ENCODE measurements around the gene TRAF6. TPM values are rescaled to one million over a fixed set of nuclear protein-coding genes. Genes with fewer than 3 reads are reported as not detected.

Gene TRAF6
- total RNA-seq, 5 donors from 2014 or later (not counting 1 experiment from before 2014, with no cell fraction given) = 17.3 to 26.0 (median 19.4) TPM

GRCh38 chr11:36540998-36541397, 30.9 kb upstream of the TRAF6 start:
- ChIA-PET CTCF (interaction anchor here in 1 of 2 donors (0.6 kb wide), 1 partner anchor 500 kb away, joined by 3 read pairs; no protein-coding TSS in a partner anchor), POLR2A (no interaction called here)
- H3K27ac ChIP-seq (ENCODE audit: low read length) = no peak overlapping the region
- peaks cover 0 to 8% of the 10 kb centered on the region in 2 experiments for H3K27me3 ChIP-seq (replicated peaks in 1 of 2; ENCODE audit: control insufficient read depth in 2 of 2, extremely low read depth in 1 of 2, insufficient read depth in 2 of 2, low read length in 1 of 2)
- no peak overlapping the region for H3K4me3 ChIP-seq (ENCODE audit: control insufficient read depth in 1 of 2, extremely low read depth in 1 of 2, low read length in 1 of 2)
- Mint-ChIP-seq H3K4me3 (no peak overlapping the region), H3K9me3 (no peaks in the 10 kb centered on the region), H3K27me3 (peaks cover 17 to 23% of the 10 kb centered on the region in 2 donors), H3K36me3 (no peaks in the 10 kb centered on the region), H3K4me1 (peaks cover 0 to 6% (median 4%) of the 10 kb centered on the region in 3 donors), H3K27ac (no peak overlapping the region)
- no peaks in the 10 kb centered on the region for H3K36me3 ChIP-seq (ENCODE audit: control insufficient read depth in 2 of 2, extremely low read depth in 1 of 2, insufficient read depth in 1 of 2, low read length in 1 of 2)
- ATAC-seq (replicated peaks in 1 of 4) = no peak
- no peaks in the 10 kb centered on the region for H3K4me1 ChIP-seq (ENCODE audit: control insufficient read depth in 1 of 2, extremely low read depth in 1 of 2, insufficient read depth in 2 of 2, low read length in 2 of 2)
- WGBS (ENCODE audit: insufficient coverage) = 33% methylated on average over 4 of the region's 6 CpGs
- H3K9me3 ChIP-seq = no peaks in the 10 kb centered on the region
- peak in 7 of 35 experiments; percentile 1 to 37 (median 7) for DNase-seq

DNA sequence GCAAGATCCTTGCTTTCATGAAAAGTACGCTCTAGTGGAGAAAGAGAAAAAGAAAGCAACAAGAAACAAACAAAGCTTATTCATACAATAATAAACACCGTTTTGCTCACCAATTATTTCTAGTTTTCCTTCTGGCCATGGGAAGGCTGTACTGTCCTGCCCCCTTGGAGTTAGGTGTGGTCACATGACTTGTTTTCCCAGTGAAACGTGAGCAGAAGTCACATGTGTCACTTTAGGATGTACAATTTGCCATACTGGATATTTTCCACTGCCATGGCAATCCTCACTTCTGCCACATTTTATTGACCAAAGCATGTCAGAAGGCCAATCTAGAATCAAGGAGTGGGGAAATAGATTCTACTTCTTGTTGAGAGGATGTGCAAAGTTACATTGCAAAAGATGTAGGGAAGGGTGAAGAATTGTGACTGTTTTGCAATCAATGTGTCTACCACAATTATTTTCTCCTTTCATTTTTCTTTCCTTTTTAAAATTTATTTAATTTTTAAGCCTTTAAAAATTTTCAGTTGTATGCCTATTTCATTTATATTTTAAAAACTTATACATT, 24.3 kb upstream of the TRAF6 start:
- no CpG with 5 or more reads among the region's 3 CpGs for WGBS (ENCODE audit: insufficient coverage)
- Mint-ChIP-seq H3K4me3 (no peak overlapping the region), H3K36me3 (no peaks in the 10 kb centered on the region), H3K27ac (no peak overlapping the region), H3K4me1 (no peaks in the 10 kb centered on the region), H3K27me3 (peaks cover 3% of the 10 kb centered on the region in 2 donors), H3K9me3 (no peaks in the 10 kb centered on the region)
- ATAC-seq (replicated peaks in 1 of 4) (no peak), DNase-seq (no peak)
- POLR2A ChIA-PET = no interaction called here
- CTCF ChIA-PET = interaction anchor here in 1 of 2 donors (0.5 kb wide), 1 partner anchor 1047 kb away, joined by 4 read pairs; no protein-coding TSS in a partner anchor
- no peak overlapping the region for H3K27ac ChIP-seq (ENCODE audit: low read length)
- H3K27me3 ChIP-seq (replicated peaks in 1 of 2; ENCODE audit: control insufficient read depth in 2 of 2, extremely low read depth in 1 of 2, insufficient read depth in 2 of 2, low read length in 1 of 2) = no peaks in the 10 kb centered on the region
- no peaks in the 10 kb centered on the region for H3K36me3 ChIP-seq (ENCODE audit: control insufficient read depth in 2 of 2, extremely low read depth in 1 of 2, insufficient read depth in 1 of 2, low read length in 1 of 2)
- no peak overlapping the region for H3K4me3 ChIP-seq (ENCODE audit: control insufficient read depth in 1 of 2, extremely low read depth in 1 of 2, low read length in 1 of 2)
- H3K9me3 ChIP-seq = no peaks in the 10 kb centered on the region
- H3K4me1 ChIP-seq (ENCODE audit: control insufficient read depth in 1 of 2, extremely low read depth in 1 of 2, insufficient read depth in 2 of 2, low read length in 2 of 2) = no peaks in the 10 kb centered on the region

GRCh38 chr11:36532941-36533601, 23.0 kb upstream of the TRAF6 start:
- no peak for ATAC-seq (replicated peaks in 1 of 4)
- Histone ChIP-seq H3K9me3 (no peaks in the 10 kb centered on the region), H3K27ac (ENCODE audit: low read length) (no peak overlapping the region), H3K4me1 (ENCODE audit: control insufficient read depth in 1 of 2, extremely low read depth in 1 of 2, insufficient read depth in 2 of 2, low read length in 2 of 2) (no peaks in the 10 kb centered on the region), H3K4me3 (ENCODE audit: control insufficient read depth in 1 of 2, extremely low read depth in 1 of 2, low read length in 1 of 2) (no peak overlapping the region), H3K27me3 (replicated peaks in 1 of 2; ENCODE audit: control insufficient read depth in 2 of 2, extremely low read depth in 1 of 2, insufficient read depth in 2 of 2, low read length in 1 of 2) (no peaks in the 10 kb centered on the region), H3K36me3 (ENCODE audit: control insufficient read depth in 2 of 2, extremely low read depth in 1 of 2, insufficient read depth in 1 of 2, low read length in 1 of 2) (no peaks in the 10 kb centered on the region)
- Mint-ChIP-seq H3K27me3 (peaks cover 3 to 10% of the 10 kb centered on the region in 2 donors), H3K4me1 (no peaks in the 10 kb centered on the region), H3K9me3 (peaks cover 0 to 3% (median 0%) of the 10 kb centered on the region in 3 donors), H3K4me3 (no peak overlapping the region), H3K27ac (no peak overlapping the region), H3K36me3 (peaks cover 5% of the 10 kb centered on the region)
- POLR2A ChIA-PET = no interaction called here
- DNase-seq = no peak
- WGBS (ENCODE audit: insufficient coverage) = 46% methylated on average over 6 of the region's 8 CpGs
- CTCF ChIA-PET = interaction anchor here in 1 of 2 donors (1.2 kb wide), 1 partner anchor 75 kb away, joined by 4 read pairs; no protein-coding TSS in a partner anchor

- Mint-ChIP-seq H3K4me3 (no peak overlapping the region), H3K27me3 (peaks cover 6 to 11% of the 10 kb centered on the region in 2 donors), H3K4me1 (no peaks in the 10 kb centered on the region), H3K27ac (no peak overlapping the region), H3K9me3 (peaks cover 0 to 8% (median 0%) of the 10 kb centered on the region in 3 donors), H3K36me3 (peaks cover 10% of the 10 kb centered on the region)
- H3K9me3 ChIP-seq = no peaks in the 10 kb centered on the region
- DNase-seq (no peak), ATAC-seq (replicated peaks in 1 of 4) (no peak)
- CTCF ChIA-PET = interaction anchor here in 1 of 2 donors (0.5 to 1.4 kb wide), 2 partner anchors 38 to 908 kb away, joined by 3 to 4 read pairs; no protein-coding TSS in a partner anchor
- H3K27ac ChIP-seq (ENCODE audit: low read length) = no peak overlapping the region
- no peaks in the 10 kb centered on the region for H3K36me3 ChIP-seq (ENCODE audit: control insufficient read depth in 2 of 2, extremely low read depth in 1 of 2, insufficient read depth in 1 of 2, low read length in 1 of 2)
- no peaks in the 10 kb centered on the region for H3K27me3 ChIP-seq (replicated peaks in 1 of 2; ENCODE audit: control insufficient read depth in 2 of 2, extremely low read depth in 1 of 2, insufficient read depth in 2 of 2, low read length in 1 of 2)
- no peak overlapping the region for H3K4me3 ChIP-seq (ENCODE audit: control insufficient read depth in 1 of 2, extremely low read depth in 1 of 2, low read length in 1 of 2)
- no peaks in the 10 kb centered on the region for H3K4me1 ChIP-seq (ENCODE audit: control insufficient read depth in 1 of 2, extremely low read depth in 1 of 2, insufficient read depth in 2 of 2, low read length in 2 of 2)
- POLR2A ChIA-PET = no interaction called here
These were observed 20.8 kb upstream of the TRAF6 start for GRCh38 chr11:36530840-36531239.

DNA sequence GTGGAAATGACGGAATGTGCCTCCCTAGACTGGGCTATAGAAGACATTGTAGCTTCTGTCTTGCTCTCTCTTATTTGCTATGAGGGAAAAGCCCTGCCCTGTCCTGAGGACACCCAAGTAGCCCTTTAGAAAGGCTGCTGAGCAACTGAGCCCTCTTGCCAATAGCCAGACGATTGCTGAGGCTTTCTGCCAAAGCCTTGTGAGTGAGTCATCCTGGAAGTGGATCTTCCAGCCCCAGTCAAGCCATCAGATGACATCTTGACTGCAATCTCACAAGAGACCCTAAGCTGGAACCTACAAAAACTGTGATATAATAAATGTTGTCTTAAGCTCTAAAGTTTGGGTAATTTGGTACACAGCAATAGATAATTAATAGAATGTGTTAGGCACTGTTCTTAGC, 3.9 kb upstream of the TRAF6 start:
- Histone ChIP-seq H3K4me3 (ENCODE audit: control insufficient read depth in 1 of 2, extremely low read depth in 1 of 2, low read length in 1 of 2) (no peak overlapping the region), H3K27me3 (replicated peaks in 1 of 2; ENCODE audit: control insufficient read depth in 2 of 2, extremely low read depth in 1 of 2, insufficient read depth in 2 of 2, low read length in 1 of 2) (no peaks in the 10 kb centered on the region), H3K4me1 (ENCODE audit: control insufficient read depth in 1 of 2, extremely low read depth in 1 of 2, insufficient read depth in 2 of 2, low read length in 2 of 2) (peaks cover 0 to 14% of the 10 kb centered on the region in 2 experiments), H3K36me3 (ENCODE audit: control insufficient read depth in 2 of 2, extremely low read depth in 1 of 2, insufficient read depth in 1 of 2, low read length in 1 of 2) (no peaks in the 10 kb centered on the region), H3K27ac (ENCODE audit: low read length) (no peak overlapping the region), H3K9me3 (no peaks in the 10 kb centered on the region)
- Mint-ChIP-seq H3K4me1 (peaks cover 10 to 16% (median 11%) of the 10 kb centered on the region in 3 donors), H3K4me3 (no peak overlapping the region), H3K27me3 (peaks cover 17 to 21% of the 10 kb centered on the region in 2 donors), H3K27ac (no peak overlapping the region), H3K9me3 (no peaks in the 10 kb centered on the region), H3K36me3 (no peaks in the 10 kb centered on the region)
- no peak for ATAC-seq (replicated peaks in 1 of 4)
- DNase-seq = no peak
- ChIA-PET CTCF (interaction anchor here in 1 of 2 donors (0.8 to 1.5 kb wide), 4 partner anchors 12 to 137 kb away, joined by 3 to 5 read pairs (median 4); no protein-coding TSS in a partner anchor), POLR2A (no interaction called here)
- WGBS (ENCODE audit: insufficient coverage) = 100% methylated on average over 1 of the region's 2 CpGs

- DNase-seq (no peak), ATAC-seq (replicated peaks in 1 of 4) (no peak)
- Histone ChIP-seq H3K9me3 (no peaks in the 10 kb centered on the region), H3K27me3 (replicated peaks in 1 of 2; ENCODE audit: control insufficient read depth in 2 of 2, extremely low read depth in 1 of 2, insufficient read depth in 2 of 2, low read length in 1 of 2) (no peaks in the 10 kb centered on the region), H3K36me3 (ENCODE audit: control insufficient read depth in 2 of 2, extremely low read depth in 1 of 2, insufficient read depth in 1 of 2, low read length in 1 of 2) (no peaks in the 10 kb centered on the region), H3K27ac (ENCODE audit: low read length) (no peak overlapping the region), H3K4me1 (ENCODE audit: control insufficient read depth in 1 of 2, extremely low read depth in 1 of 2, insufficient read depth in 2 of 2, low read length in 2 of 2) (peaks cover 0 to 18% of the 10 kb centered on the region in 2 experiments), H3K4me3 (ENCODE audit: control insufficient read depth in 1 of 2, extremely low read depth in 1 of 2, low read length in 1 of 2) (no peak overlapping the region)
- WGBS (ENCODE audit: insufficient coverage) = 100% methylated on average over 1 of the region's 5 CpGs
- no peaks in the 10 kb centered on the region for H3K36me3 Mint-ChIP-seq
- ChIA-PET POLR2A (no interaction called here), CTCF (interaction anchor here in 1 of 2 donors (1.1 kb wide), 2 partner anchors 12 to 223 kb away, joined by 3 to 5 read pairs; partner anchors contain the start of gene COMMD9)
- H3K9me3 Mint-ChIP-seq = no peaks in the 10 kb centered on the region
- H3K27me3 Mint-ChIP-seq = peaks cover 14 to 17% of the 10 kb centered on the region in 2 donors
- H3K27ac Mint-ChIP-seq = no peak overlapping the region
- H3K4me3 Mint-ChIP-seq = no peak overlapping the region
- peaks cover 20 to 28% (median 22%) of the 10 kb centered on the region in 3 donors for H3K4me1 Mint-ChIP-seq
These were observed 1.9 kb upstream of the TRAF6 start for GRCh38 chr11:36512016-36512415.

All from T-cell (primary cell).